GM12873 (cell line): ENCODE measurements around the gene CTNND2.

ENCODE experiments used
- CTCF ChIP-seq: IDR thresholded peaks from 2 replicates; pipeline ENCODE4 v1.5.1; 2012; ENCODE audit warnings: low read depth, mild to moderate bottlenecking, moderate library complexity, low read length, control low read depth; ENCODE audit not compliant: insufficient read depth; ENCODE audit errors: missing control alignments

CTNND2 gene

GRCh38 chr5:11588803-11589202, 315.4 kb downstream of the CTNND2 start:
- no peak for TF ChIP-seq CTCF

GRCh38 chr5:11584017-11584416, 320.2 kb downstream of the CTNND2 start:
- no peak for TF ChIP-seq CTCF

- TF ChIP-seq CTCF: no peak
Measured at GRCh38 chr5:11579351-11579750, 324.9 kb downstream of the CTNND2 start.

GRCh38 chr5:11574787-11575186, 329.5 kb downstream of the CTNND2 start:
- TF ChIP-seq CTCF: no peak

GRCh38 chr5:11573140-11573992, 330.9 kb downstream of the CTNND2 start:
- TF ChIP-seq CTCF: no peak

GRCh38 chr5:11564706-11565105, 339.5 kb downstream of the CTNND2 start:
- no peak for TF ChIP-seq CTCF

GRCh38 chr5:11563822-11564221, 340.4 kb downstream of the CTNND2 start:
- no peak for TF ChIP-seq CTCF
